Smooth muscle cell (in vitro differentiated cells): ENCODE results near the gene ERBB4. TPM values are rescaled to one million over a fixed set of nuclear protein-coding genes. Genes with fewer than 3 reads are reported as not detected.

Source experiments
- DNase-seq: peaks from one replicate; lab custom pipeline; 2025; ENCODE audit not compliant: unreplicated experiment; lab: John Stamatoyannopoulos, UW
- H2AFZ ChIP-seq: fragments of 200-600 bp; sonication (generic); 2 replicates; pipeline ENCODE4 v1.6.0; 2016; ENCODE audit warnings: antibody characterized with exemption, low read depth, mild to moderate bottlenecking
- H3F3A ChIP-seq: fragments of 200-600 bp; sonication (generic); 2 replicates; pipeline ENCODE4 v1.6.0; 2017; ENCODE audit warnings: antibody characterized with exemption, low read depth
- H3K27ac ChIP-seq: fragments of 200-600 bp; sonication (generic); 2 replicates; pipeline ENCODE4 v1.5.1; 2016; ENCODE audit warnings: low read depth, mild to moderate bottlenecking
- H3K27me3 ChIP-seq: fragments of 200-600 bp; sonication (generic); 2 replicates; pipeline ENCODE4 v1.6.1; 2016; ENCODE audit warnings: low read depth, mild to moderate bottlenecking
- H3K36me3 ChIP-seq: fragments of 200-600 bp; sonication (generic); 2 replicates; pipeline ENCODE4 v1.5.1; 2016; ENCODE audit warnings: low read depth
- H3K4me1 ChIP-seq: fragments of 200-600 bp; sonication (generic); 2 replicates; pipeline ENCODE4 v1.5.1; 2016; ENCODE audit warnings: low read depth
- H3K4me2 ChIP-seq: fragments of 200-600 bp; sonication (generic); 2 replicates; pipeline ENCODE4 v1.6.0; 2016; ENCODE audit warnings: mild to moderate bottlenecking
- H3K4me3 ChIP-seq: fragments of 200-600 bp; sonication (generic); 2 replicates; pipeline ENCODE4 v1.5.1; 2016; ENCODE audit warnings: mild to moderate bottlenecking
- H3K79me2 ChIP-seq: fragments of 200-600 bp; sonication (generic); 2 replicates; pipeline ENCODE4 v1.6.0; 2016; ENCODE audit warnings: low read depth, mild to moderate bottlenecking
- H3K9ac ChIP-seq: fragments of 200-600 bp; sonication (generic); 2 replicates; pipeline ENCODE4 v1.6.0; 2016; ENCODE audit warnings: low read depth
- H3K9me3 ChIP-seq: fragments of 200-600 bp; sonication (generic); replicated peaks from 2 replicates; pipeline ENCODE4 v1.5.1; 2016; ENCODE audit warnings: low read depth
- H4K20me1 ChIP-seq: fragments of 200-600 bp; sonication (generic); 2 replicates; pipeline ENCODE4 v1.6.0; 2016; ENCODE audit warnings: low read depth
- WGBS: methylation state at CpG from one replicate; pipeline ENCODE4 v1.1.7; 2016; ENCODE audit warnings: low lambda C conversion rate; 5-methylcytosine and 5-hydroxymethylcytosine counted together
- polyA plus RNA-seq: library from polyadenylated mRNA; unstranded; fragments of >200 nt; fragmentation: Nextera tagmentation; extraction: Ambion mirVana; gene quantifications from 2 replicates; pipeline ENCODE4 v1.2.1, GENCODE V29; 2016
- total RNA-seq: library from RNA; depleted of rRNA; stranded (reverse); fragments of >200 nt; gene quantifications from 2 replicates; pipeline ENCODE4 v1.2.3, GENCODE V29; 2014
- TF ChIP-seq, protein P1 (sequence below): fragments of 200-600 bp; sonication (generic); IDR thresholded peaks from 2 replicates; pipeline ENCODE4 v1.5.1; 2017; ENCODE audit warnings: borderline replicate concordance, mild to moderate bottlenecking, antibody characterized with exemption; ENCODE audit not compliant: insufficient read depth, poor library complexity, severe bottlenecking

ERBB4 gene
- total and polyA plus RNA-seq, 2 experiments from 2014 or later = 0.67 TPM; not detected in 1

- Histone ChIP-seq H4K20me1 (no peaks in the 10 kb centered on the region), H3K9me3 (no peaks in the 10 kb centered on the region), H3F3A (no peaks in the 10 kb centered on the region), H3K36me3 (no peaks in the 10 kb centered on the region), H2AFZ (no peak overlapping the region), H3K79me2 (no peaks in the 10 kb centered on the region), H3K9ac (no peak overlapping the region), H3K4me3 (no peak overlapping the region), H3K27ac (no peak overlapping the region), H3K4me2 (no peak overlapping the region), H3K4me1 (no peaks in the 10 kb centered on the region), H3K27me3 (no peaks in the 10 kb centered on the region)
- no peak for DNase-seq
- TF ChIP-seq, protein P1, sequence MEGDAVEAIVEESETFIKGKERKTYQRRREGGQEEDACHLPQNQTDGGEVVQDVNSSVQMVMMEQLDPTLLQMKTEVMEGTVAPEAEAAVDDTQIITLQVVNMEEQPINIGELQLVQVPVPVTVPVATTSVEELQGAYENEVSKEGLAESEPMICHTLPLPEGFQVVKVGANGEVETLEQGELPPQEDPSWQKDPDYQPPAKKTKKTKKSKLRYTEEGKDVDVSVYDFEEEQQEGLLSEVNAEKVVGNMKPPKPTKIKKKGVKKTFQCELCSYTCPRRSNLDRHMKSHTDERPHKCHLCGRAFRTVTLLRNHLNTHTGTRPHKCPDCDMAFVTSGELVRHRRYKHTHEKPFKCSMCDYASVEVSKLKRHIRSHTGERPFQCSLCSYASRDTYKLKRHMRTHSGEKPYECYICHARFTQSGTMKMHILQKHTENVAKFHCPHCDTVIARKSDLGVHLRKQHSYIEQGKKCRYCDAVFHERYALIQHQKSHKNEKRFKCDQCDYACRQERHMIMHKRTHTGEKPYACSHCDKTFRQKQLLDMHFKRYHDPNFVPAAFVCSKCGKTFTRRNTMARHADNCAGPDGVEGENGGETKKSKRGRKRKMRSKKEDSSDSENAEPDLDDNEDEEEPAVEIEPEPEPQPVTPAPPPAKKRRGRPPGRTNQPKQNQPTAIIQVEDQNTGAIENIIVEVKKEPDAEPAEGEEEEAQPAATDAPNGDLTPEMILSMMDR = no peak
- 65% methylated on average over 4 of the region's 4 CpGs for WGBS
These were observed 200.9 kb downstream of the ERBB4 start for GRCh38 chr2:212337486-212338343.

- no peaks in the 10 kb centered on the region for H3K36me3 ChIP-seq
- H3K9ac ChIP-seq = no peak overlapping the region
- TF ChIP-seq, protein P1 = no peak
- WGBS = 74% methylated on average over 2 of the region's 2 CpGs
- no peak overlapping the region for H3K4me2 ChIP-seq
- no peaks in the 10 kb centered on the region for H3F3A ChIP-seq
- H3K4me1 ChIP-seq = no peaks in the 10 kb centered on the region
- H3K4me3 ChIP-seq = no peak overlapping the region
- H3K27ac ChIP-seq = no peak overlapping the region
- H3K27me3 ChIP-seq = no peaks in the 10 kb centered on the region
- H2AFZ ChIP-seq = no peak overlapping the region
- no peaks in the 10 kb centered on the region for H4K20me1 ChIP-seq
- DNase-seq = no peak
- H3K79me2 ChIP-seq = no peaks in the 10 kb centered on the region
- H3K9me3 ChIP-seq = no peaks in the 10 kb centered on the region
These were observed 201.6 kb downstream of the ERBB4 start for GRCh38 chr2:212337036-212337435.

GRCh38 chr2:212330263-212330662, 208.3 kb downstream of the ERBB4 start:
- H3K9me3 ChIP-seq = no peaks in the 10 kb centered on the region
- H3F3A ChIP-seq = no peaks in the 10 kb centered on the region
- TF ChIP-seq, protein P1 = no peak
- no peaks in the 10 kb centered on the region for H3K79me2 ChIP-seq
- no peak overlapping the region for H3K9ac ChIP-seq
- no peak overlapping the region for H3K27ac ChIP-seq
- no peaks in the 10 kb centered on the region for H3K36me3 ChIP-seq
- H2AFZ ChIP-seq = no peak overlapping the region
- DNase-seq = no peak
- no peak overlapping the region for H3K4me2 ChIP-seq
- H4K20me1 ChIP-seq = no peaks in the 10 kb centered on the region
- no peak overlapping the region for H3K4me3 ChIP-seq
- no peaks in the 10 kb centered on the region for H3K4me1 ChIP-seq
- H3K27me3 ChIP-seq = no peaks in the 10 kb centered on the region
- 68% methylated on average over 4 of the region's 4 CpGs for WGBS
